DMS153 treated with DMSO at 0.1 percent for 48 hours (cell line): ENCODE results near the gene BRAP.
"Not testable (repeated sequence)": the region's sequence is repeated elsewhere in the genome, so short reads cannot be mapped to it uniquely, and the experiment has no call there.

Experiments used
- DNase-seq: peaks from one replicate; lab custom pipeline; 2025; ENCODE audit not compliant: unreplicated experiment; lab: John Stamatoyannopoulos, UW

The BRAP gene

DNA sequence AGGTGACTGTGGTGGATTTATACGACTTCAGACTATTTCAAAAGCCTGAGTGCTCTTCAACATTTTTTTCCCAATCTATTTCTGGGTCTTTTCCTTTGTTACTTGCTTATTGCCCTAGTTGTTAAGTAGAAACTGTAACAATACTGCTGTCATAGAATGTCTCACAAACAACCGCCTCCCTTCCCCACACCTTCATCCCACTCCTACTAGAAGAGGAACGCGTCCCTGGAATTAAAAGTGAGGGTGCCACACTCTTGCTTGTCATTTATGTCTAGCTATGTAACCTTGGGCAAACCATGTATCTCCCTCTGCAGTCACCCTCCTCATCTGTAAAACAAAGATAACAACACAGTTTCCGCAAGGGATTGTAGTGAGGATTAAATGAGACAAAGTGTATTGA lies 8.6 kb downstream of the BRAP start:
- DNase-seq = no peak

DNA sequence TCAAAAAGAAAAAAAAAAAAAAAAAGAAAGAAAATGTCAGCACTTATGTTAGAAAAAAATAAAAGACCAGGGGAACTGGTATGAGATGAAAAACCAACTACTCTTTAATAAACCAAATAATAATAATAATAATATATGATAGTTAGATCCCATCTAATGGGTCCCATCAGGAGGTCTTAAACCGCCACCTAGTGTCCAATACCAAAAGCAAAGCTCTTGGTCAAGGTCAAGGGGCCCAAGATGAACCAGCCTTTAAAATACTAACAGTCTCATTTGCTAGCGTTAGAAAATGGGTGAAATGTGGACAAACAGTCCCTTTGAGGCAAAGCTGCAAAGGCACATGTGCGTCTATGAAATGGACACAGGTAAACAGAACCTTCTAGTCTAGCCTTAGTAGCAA lies 12.3 kb downstream of the BRAP start:
- DNase-seq = no peak

DNA sequence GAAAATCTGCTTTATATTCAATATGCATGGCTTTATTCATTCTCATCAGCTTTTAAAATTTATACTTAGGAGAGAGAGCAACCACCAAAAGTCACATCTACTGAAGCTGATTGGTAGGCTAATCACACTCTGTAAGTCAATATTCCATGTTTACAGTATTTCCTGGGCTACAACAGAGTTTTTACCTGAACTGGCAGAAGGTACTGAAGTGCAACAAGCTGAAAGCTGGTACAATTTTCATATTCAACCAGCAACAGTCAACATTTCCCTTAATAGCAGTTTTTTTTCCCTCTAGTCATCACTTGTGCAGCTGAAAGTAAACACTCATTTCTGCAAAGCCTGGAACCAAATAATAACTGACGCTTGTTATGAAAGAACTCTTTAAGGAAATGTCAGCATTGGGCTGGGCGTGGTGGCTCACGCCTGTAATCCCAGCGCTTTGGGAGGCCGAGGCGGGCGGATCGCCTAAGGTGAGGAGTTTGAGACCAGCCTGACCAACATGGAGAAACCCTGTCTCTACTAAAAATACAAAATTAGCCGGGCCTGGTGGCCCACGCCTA lies 12.9 kb downstream of the BRAP start:
- DNase-seq = no peak

DNA sequence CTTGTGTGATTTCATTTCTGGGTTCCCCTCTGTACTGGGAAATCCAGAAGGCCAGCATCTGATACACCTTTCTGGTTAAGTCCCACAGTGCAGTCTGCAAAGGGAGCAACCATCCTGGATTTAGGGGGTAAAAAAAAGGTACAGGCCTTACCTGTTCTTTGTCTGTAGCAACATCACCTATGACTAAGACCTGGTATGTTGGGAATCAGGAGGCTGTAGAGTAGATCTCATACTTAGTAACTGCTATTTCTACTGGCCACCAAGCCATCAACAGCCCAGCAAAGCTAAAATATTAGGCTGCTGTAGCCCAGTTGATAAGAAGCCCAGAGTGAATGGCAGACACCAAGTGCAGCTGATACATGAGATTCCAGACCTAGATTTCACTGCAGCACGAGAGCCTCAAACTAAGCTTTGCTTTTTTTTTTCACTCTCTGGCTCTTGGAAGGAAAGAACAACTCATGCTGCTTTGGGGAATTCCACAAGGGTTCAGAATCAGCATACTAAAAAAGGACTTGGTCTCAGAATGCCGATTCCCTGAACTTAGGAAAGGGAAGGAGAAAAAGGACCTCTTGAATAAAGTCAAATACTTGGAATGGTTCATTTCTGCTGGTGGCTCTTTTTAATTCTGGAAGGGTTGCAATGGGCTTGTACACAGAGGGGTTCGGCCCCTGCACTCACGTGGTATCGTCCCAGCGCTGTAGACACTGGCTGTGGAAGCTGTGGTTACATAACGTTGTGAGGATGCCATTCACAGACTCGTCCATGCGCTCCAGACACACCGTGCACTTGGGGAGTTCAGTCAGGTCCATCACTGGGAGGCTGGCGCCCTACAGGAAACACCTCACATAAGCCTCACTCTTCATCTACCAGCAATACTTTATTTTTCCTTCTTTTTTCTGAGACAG lies 20.5 kb downstream of the BRAP start:
- DNase-seq = no peak

DNA sequence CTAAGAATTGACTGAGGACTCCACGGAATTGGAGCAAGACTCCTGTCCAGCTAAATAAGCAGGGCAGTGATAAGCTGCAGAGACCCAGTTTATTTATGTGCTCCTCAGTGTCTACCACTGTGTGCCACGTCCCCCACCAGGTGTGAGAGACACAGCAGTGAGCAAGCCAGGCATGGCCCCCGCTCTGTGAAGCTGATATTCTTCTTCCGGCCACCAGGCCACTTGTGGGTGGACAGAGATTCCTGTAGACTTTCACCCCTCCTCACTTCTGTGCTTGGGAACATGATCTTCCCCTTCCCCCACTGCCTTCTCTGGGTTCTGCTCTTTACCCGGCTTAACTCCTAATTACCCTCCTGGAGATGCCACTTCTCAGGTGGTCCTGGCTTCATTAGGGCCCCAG lies 21.3 kb downstream of the BRAP start:
- no peak for DNase-seq

DNA sequence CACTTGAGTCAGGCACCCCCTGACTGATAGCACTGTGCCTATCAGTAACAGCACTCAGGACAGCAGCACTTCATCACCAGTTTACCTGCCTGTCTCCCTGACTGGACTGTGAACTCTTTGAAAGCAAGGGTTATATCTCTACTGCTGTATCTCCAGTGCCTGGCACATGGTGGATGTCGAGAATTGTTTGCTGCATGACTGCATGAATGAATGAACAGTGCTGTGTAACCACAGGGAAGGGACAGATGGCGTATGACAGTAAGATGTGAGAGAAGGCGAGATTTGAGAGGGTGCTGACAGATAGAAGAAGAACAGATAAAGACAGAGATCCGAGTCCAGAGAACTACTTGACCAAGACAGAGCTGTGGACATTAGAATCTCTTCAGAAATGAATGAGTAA lies 29.7 kb downstream of the BRAP start:
- no peak for DNase-seq

DNA sequence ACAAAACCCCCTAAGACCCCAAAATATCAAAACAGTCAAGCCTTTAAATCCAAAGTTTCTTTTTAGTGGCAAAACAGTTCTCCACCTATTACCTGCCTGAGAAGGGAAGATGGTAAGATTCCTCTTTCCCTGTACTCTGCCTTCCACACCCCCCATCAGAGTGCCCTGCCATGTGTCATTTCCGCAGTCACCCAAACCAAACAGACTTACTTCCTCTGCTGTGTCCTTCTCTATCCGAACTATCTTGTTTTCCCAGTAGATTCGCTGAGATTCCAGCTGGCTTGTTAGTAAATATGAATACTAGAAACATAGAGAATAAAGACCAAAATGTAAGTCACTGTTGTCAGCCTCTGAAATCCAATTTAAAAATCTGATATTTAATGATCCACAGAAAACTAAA lies 30.4 kb downstream of the BRAP start:
- no peak for DNase-seq

DNA sequence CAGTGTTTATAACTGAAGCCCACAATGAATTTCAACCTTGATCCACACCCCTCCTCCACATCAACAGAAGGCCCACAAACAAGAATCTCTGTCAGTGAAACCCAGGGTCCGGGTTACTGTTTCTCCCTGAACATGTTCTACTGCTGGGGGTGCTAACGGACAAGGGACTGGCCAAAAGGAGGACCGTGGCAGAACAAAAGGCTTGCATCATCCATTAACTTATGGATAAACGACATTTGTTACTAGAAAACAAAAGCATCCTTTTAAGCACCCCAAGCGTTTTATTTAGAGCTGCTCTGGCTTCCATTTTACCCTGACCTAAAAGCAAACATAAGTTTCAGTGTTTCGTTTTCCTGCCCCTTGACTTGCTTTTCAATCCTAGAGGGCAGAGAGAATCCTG lies 32.2 kb downstream of the BRAP start:
- no peak for DNase-seq

DNA sequence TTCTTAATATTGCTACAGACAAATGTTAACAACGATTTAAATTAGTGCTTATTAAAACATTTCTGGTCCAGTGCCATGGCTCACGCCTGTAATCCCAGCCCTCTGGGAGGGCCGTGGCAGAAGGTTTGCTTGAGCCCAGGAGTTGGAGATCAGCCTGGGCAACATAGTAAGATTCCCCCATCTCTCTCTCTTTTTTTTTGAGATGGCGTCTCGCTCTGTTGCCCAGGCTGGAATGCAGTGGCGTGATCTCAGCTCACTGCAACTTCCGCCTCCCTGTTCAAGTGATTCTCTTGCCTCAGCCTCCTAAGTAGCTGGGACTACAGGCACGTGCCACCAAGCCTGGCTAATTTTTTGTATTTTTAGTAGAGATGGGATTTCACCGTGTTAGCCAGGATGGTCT lies 33.2 kb downstream of the BRAP start:
- DNase-seq = not testable (repeated sequence)

DNA sequence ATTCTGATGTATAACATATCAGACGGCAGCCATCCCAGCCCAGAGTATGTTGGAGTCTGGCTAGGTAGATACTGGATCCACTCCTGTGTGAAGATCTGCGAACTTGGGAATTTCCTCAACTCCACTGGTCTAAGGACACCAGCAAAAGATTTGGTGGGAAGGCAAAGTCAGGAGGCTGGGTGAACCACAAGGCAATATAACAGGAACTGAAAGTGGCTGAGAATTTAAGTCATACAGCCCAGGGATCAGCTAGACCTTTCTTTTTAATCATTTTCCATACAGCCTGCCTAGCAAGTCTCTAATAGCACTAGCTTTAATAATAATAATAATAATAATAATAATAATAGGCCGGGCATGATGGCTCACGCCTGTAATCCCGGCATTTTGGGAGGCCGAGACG lies 34.8 kb downstream of the BRAP start:
- DNase-seq = no peak

DNA sequence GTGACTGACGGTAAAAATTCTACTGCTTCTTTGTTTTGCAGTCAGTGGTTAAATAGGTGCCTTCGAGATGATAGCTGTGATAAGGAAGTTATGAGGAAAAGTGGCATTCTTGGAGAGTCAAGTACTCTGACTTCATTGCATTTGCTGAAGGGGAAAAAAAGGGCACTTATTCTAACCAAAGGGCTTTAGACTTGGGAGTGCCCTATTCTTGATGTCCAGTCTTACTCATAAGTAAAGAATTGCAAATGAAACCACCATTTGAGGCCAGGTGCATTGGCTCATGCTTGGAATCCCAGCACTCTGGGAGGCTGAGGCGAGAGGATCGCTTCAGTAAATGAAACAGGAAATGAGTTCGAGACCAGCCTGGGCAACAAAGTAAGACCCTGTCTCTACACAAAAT lies 40.3 kb downstream of the BRAP start:
- DNase-seq = no peak

DNA sequence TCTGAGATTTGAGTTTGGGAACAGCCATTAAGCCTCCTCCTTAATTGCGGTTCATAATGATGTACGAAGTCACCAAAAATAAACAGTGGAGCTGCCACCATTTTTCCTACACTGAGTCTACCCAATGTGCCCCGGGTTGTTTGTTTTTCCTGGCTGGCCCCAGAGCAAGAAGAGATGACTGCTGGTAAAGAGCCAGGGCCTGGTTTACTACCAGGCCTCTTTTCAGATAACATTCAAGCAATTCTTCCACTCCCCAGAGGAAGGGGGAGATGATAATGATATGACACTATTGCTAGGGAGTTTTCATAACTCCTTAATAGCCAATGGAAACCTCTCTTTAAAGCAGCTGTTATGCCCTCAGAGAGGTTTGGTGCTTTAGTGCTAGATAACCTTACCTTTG lies 42.3 kb downstream of the BRAP start:
- DNase-seq = no peak

DNA sequence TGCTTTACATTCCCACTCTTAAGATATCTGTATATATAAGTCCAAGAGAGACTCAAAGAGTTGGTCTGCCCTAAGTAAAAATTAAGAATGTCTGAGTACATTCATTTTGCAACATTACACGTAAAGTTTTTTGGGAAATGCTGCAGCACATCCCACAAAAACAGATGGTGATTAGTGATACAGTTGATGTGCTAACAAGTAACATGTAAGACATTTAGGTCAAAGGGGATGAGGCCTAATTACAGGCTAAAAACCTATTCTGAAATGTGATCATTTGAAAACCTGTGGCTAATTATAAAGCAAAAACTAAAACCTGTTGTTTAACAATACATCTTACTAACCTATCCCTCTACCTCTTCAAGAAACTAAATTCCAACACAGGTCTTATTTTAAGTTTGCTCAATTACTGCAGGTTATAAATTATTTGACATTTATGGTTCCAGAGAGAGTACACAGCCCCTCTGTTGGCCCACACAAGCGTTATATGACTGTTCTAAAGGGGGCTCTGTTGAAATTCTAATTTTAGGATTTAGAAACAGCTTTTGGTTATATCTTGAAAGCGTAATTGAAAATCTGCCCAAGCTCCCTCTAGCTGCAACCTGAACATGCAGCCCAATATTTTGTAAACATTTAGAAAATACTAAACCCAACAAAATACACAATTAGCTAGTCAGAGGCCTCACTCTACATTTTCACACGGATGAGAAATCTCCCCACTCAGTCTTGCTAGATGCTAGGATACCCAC lies 42.9 kb downstream of the BRAP start:
- no peak for DNase-seq

DNA sequence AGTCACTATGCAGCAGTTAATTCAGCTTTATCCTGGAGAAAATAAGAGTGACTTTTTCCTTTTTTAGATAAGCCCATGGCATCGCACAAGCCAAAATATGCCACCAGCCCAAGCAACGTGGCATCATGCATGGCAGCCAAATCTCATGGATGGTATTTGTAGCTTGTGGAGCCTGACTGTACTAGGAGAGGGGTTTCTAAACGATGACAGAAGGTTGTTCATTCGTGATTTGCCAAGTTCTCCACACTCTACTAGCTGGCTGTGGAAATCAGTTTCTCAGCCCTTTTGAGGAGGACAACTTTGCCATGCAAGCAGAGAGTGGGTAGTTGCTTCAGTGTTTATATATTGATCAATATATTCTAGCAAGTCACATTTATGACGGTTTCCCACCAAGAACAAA lies 45.2 kb downstream of the BRAP start:
- DNase-seq = no peak

DNA sequence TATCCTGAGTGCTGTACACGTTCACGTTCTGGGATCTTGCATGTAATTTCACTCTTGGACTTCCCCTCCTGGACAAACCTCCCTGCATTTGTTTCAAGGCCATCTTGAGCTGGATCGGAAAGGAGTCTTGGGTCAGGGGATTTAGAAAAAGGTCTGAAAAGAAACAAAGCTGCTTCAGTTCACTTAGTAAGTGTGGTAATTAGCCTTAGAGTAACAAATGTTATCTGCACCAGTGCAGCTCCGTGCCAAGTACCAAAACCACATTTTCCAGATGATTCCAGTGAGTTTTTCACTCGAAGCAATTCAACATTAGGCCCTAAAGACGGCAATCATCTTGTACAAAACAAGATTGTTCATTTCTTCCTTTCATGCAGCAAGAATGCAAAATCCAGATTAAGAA lies 47.2 kb downstream of the BRAP start:
- no peak for DNase-seq

DNA sequence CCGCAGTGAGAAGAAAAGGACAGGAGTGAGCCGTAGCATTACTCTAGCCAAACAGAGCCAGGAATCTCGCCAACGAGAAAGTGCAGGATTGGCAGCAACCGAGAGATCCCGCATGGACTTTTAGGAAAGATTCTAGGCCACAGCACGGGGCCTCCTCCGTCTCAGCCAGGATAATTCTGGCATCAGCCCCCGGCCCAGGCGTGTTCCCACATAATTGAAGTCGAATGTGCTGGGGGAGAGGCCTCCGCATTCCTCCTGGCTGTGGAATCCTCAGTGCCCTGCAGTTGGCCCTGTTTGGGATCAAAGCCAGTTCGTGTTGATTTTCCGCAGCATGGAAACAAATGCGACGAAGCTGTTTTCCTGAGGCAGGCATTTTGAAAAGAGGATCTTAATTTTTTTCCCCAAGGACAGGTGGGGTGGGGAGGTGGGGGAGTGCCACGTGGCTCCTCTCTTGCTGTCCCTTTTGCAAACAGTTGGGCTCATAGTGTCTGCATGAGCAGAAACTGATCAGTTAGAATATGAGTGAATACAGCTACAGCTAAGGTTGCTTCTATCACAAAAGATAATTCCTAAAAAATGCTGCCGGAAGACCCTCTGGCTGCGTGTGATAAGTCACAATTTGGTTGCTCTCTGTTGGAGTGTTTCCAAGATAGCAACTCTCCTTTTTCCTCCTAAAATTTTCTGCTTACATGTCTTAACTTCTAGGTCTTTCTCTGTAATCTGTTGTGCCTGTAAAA lies 49.4 kb downstream of the BRAP start:
- DNase-seq = no peak

DNA sequence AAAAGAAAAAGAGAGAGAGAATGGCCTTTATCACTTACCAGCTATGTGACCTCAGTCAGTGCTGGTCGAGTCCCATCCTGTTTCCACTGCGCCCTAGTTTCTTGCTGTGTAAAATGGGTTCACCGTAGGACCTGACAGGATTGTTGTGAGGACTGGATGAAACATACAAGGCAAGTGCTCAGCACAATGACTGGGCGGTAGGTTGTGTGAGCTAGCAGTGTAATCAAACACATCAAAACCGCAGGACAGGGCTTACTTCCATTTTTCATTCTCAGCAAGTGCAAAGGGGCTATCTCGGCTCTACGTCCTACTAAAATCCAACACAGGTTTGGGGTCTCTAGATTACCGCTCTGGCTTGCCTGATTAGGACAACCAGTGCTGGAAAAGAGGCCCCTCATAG lies 50.2 kb downstream of the BRAP start:
- DNase-seq = no peak

DNA sequence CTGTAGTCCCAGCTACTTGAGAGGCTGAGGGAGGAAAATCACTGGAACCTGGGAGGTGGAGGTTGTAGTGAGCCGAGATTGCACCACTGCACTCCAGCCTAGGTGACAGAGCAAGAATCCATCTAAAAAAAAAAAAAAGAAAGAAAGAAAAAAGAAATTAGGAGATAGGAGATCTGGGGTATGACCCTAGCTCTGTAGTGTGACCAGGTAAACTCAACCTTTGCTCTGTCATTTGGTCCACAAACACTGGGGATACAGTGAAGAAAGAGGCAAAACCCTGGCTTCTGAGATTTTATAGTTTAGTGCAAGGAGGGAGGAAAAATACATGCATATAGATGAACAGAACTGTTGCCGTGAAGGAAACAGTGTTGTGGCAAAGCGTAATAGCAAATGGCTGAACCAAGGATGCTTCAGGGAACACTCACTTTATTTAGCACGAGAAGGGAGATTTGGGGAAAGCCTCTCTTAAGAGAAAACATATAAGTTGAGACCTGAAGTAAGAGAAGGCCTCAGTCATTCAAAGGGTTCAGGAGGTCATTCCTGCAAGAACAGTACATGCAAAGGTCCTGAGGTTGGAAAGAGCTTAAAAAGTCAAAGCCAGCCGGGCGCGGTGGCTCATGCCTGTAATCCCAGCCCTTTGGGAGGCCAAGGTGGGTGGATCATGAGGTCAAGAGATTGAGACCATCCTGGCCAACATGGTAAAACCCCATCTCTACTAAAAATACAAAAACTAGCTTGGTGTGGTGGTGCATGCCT lies 57.1 kb downstream of the BRAP start:
- no peak for DNase-seq

DNA sequence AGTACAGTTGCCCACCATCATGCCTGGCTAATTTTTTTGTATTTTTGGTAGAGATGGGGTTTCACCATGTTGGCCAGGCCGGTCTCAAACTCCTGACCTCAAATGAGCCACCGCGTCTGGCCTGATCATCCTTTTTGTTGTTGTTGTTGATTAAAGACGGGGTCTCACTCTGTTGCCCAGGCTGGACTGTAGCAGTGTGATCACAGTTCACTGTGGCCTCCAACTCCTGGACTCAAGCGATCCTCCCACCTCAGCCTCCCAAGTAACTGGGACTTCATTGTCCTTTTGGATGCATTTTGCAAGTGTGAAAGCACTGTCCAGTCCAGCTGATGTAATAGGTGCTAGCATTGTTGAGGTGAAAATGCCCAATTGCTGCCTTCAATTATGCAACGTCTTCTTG lies 59.5 kb downstream of the BRAP start:
- no peak for DNase-seq

DNA sequence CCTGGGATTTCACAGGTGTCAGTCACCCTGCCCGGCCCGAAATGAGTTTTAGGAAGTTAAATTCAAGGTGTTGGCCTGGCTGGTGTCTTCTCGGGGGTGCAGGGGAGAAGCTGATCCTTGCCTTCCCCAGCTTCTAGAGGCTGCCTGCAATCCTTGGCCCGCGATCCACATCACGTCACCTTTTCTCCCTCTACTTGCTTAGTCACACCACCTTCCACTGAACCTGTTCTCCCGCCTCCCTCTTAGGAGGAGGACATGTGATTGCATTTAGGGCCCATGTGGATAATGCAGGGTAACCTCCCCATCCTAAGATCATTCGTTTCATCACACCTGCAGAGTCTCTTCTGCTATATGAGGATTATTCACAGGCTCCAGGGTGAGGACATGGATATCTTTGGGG lies 61.2 kb downstream of the BRAP start:
- no peak for DNase-seq

DNA sequence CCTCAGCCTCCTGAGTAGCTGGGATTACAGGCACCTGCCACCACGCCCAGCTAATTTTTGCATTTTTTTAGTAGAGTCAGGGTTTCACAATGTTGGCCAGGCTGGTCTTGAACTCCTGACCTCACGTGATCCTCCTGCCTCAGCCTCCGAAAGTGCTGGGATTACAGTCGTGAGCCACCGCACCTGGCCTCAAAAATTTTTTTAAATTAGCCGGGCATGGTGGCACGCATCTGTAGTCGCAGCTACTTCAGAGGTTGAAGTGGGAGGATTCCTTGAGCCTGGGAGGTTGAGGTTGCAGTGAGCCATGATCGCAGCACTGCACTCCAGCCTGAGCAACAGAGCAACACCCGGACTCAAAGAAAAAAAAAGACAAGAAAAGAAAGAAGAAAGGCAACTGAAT lies 67.9 kb downstream of the BRAP start:
- not testable (repeated sequence) for DNase-seq
